Body of pancreas (tissue), 4 donors: ENCODE data around the gene ZNF69.
"Not testable (repeated sequence)": the region's sequence is repeated elsewhere in the genome, so short reads cannot be mapped to it uniquely, and the experiment has no call there.

Source experiments
- CTCF ChIP-seq, 7 experiments: fragments of 450-650 bp in 4 of 7; fragments of 200-600 bp in 3 of 7; sonication (generic) in 3 of 7; IDR thresholded peaks; one replicate each; pipeline ENCODE4 v1.5.1; 2016 to 2019; ENCODE audit warnings: antibody characterized with exemption in 7 of 7
- POLR2A ChIP-seq, 3 donors: fragments of 450-650 bp; IDR thresholded peaks; one replicate each; pipeline ENCODE4 v1.6.1; 2016; ENCODE audit warnings: antibody characterized with exemption in 3 of 3, mild to moderate bottlenecking in 2 of 3

- TF ChIP-seq POLR2A, CTCF (IDR thresholded peaks at IDR 0.05): not testable (repeated sequence)
Measured at GRCh38 chr19:11847615-11848014, 40.0 kb upstream of the ZNF69 start.
